Panc1 (cell line): ENCODE measurements around the gene RGS10.

ENCODE experiments used
- POLR2AphosphoS5 ChIP-seq: IDR thresholded peaks from 2 replicates; pipeline ENCODE4 v1.6.1; 2012; ENCODE audit warnings: mild to moderate bottlenecking, low read depth, low read length, moderate library complexity
- SIN3A ChIP-seq: IDR thresholded peaks from 2 replicates; pipeline ENCODE4 v1.6.1; 2012; ENCODE audit warnings: low read depth, mild to moderate bottlenecking, low read length, moderate library complexity, borderline replicate concordance; ENCODE audit not compliant: insufficient read depth
- TF ChIP-seq, protein P1 (sequence below): fragments of 450-650 bp; IDR thresholded peaks from 2 replicates; pipeline ENCODE4 v1.5.1; 2017; ENCODE audit warnings: mild to moderate bottlenecking

DNA sequence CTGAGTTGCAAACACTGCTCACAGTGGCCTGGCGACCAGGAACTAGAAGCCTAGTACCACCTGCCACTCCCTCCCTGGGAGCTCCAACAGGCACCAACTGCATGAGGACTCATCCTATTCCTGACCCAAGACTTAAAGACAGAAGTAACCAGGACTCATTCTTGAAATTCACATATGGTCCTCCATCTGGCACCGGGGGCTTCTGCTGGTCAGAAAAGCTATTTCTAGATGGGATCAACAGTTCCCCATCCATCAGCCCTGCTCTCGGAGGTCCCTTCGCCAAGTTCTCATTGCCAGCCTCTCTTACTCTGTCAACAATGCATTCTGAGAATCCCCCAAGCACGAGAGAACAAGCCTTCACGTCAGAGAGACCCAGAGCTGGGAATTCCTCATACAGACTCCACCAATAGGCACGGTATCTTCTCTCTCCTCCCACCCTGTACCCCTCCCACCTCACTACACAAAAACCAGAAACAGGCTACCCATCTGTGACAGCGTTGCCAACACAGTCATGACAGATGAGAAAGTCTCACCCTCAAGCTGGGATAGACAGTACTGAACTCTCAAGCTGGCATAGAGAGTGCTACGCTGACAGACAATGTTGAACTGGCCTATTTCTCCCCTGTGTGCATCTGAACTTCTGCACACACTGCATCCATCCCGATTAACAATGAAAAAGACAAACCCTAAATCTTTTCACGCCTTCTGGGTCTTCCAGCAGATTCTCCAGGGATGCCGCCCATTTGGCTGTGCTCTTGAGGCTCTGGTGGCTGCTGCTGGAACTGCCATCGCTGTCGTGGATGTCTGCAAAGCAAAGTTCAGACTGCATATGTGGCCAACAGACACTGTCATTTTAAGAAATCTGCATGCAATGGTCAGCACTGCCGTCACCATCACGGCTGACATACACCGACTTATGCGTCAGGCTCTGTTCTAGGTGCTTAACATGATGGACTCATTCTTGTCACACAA is 15.6 kb downstream of the RGS10 start:
- TF ChIP-seq, protein P1, sequence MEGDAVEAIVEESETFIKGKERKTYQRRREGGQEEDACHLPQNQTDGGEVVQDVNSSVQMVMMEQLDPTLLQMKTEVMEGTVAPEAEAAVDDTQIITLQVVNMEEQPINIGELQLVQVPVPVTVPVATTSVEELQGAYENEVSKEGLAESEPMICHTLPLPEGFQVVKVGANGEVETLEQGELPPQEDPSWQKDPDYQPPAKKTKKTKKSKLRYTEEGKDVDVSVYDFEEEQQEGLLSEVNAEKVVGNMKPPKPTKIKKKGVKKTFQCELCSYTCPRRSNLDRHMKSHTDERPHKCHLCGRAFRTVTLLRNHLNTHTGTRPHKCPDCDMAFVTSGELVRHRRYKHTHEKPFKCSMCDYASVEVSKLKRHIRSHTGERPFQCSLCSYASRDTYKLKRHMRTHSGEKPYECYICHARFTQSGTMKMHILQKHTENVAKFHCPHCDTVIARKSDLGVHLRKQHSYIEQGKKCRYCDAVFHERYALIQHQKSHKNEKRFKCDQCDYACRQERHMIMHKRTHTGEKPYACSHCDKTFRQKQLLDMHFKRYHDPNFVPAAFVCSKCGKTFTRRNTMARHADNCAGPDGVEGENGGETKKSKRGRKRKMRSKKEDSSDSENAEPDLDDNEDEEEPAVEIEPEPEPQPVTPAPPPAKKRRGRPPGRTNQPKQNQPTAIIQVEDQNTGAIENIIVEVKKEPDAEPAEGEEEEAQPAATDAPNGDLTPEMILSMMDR = no peak
- no peak for TF ChIP-seq POLR2AphosphoS5
- no peak for TF ChIP-seq SIN3A
